Measurements from ENCODE around the gene ICAM4.

Gene ICAM4

GRCh38 chr19:10305139-10305806, 18.5 kb downstream of the ICAM4 start:
- in situ Hi-C loops (cut with MboI; ENCODE audit: low sequenced_read_pairs, unreplicated experiment) = no loop called here
- no peak for TF ChIP-seq CTCF (IDR thresholded peaks at IDR 0.05; ENCODE audit: borderline replicate concordance, control extremely low read depth, extremely low read depth, insufficient read depth, missing control alignments)
- no peak for DNase-seq (ENCODE audit: low spot score)

- no peak for DNase-seq (ENCODE audit: low spot score)
- in situ Hi-C loops (cut with MboI; ENCODE audit: low sequenced_read_pairs, unreplicated experiment) = no loop called here
- TF ChIP-seq CTCF (IDR thresholded peaks at IDR 0.05; ENCODE audit: borderline replicate concordance, control extremely low read depth, extremely low read depth, insufficient read depth, missing control alignments) = no peak
Measured at GRCh38 chr19:10306327-10306726, 19.6 kb downstream of the ICAM4 start.

GRCh38 chr19:10309423-10309822, 22.7 kb downstream of the ICAM4 start, which contains the start of gene ZGLP1:
ZGLP1 (minus strand) TSS chr19:10309815.
- no peak for DNase-seq (ENCODE audit: low spot score)
- no peak for TF ChIP-seq CTCF (IDR thresholded peaks at IDR 0.05; ENCODE audit: borderline replicate concordance, control extremely low read depth, extremely low read depth, insufficient read depth, missing control alignments)
- in situ Hi-C loops (cut with MboI; ENCODE audit: low sequenced_read_pairs, unreplicated experiment) = no loop called here

- DNase-seq (ENCODE audit: low spot score) = peak; percentile 96
- in situ Hi-C loops (cut with MboI; ENCODE audit: low sequenced_read_pairs, unreplicated experiment) = no loop called here
- TF ChIP-seq CTCF (IDR thresholded peaks at IDR 0.05; ENCODE audit: borderline replicate concordance, control extremely low read depth, extremely low read depth, insufficient read depth, missing control alignments) = no peak
Measured at GRCh38 chr19:10315335-10316214, 28.8 kb downstream of the ICAM4 start, which contains the start of gene FDX2. FDX2 (minus strand) TSS chr19:10316015; CDS start chr19:10315996, 19 bp downstream.

GRCh38 chr19:10316229-10317044, 29.7 kb downstream of the ICAM4 start:
- in situ Hi-C loops (cut with MboI; ENCODE audit: low sequenced_read_pairs, unreplicated experiment) = no loop called here
- no peak for DNase-seq (ENCODE audit: low spot score)
- TF ChIP-seq CTCF (IDR thresholded peaks at IDR 0.05; ENCODE audit: borderline replicate concordance, control extremely low read depth, extremely low read depth, insufficient read depth, missing control alignments) = no peak
